GM21526 (cell line): ENCODE data around the gene GPR89B.
A peak's percentile ranks its signal among the peaks of the same experiment; 100 is the strongest.
"Not testable (repeated sequence)": the region's sequence is repeated elsewhere in the genome, so short reads cannot be mapped to it uniquely, and the experiment has no call there.

Experiments used
- ATAC-seq: cut with Tn5 transposase; IDR thresholded peaks from one replicate; pipeline ENCODE4 v1.9.1; 2021; ENCODE audit warnings: moderate library complexity; ENCODE audit not compliant: unreplicated experiment, low FRiP score

The GPR89B gene

GRCh38 chr1:148014289-148015200 lies 86.3 kb downstream of the GPR89B start:
- not testable (repeated sequence) for ATAC-seq

GRCh38 chr1:148024918-148025317 lies 96.7 kb downstream of the GPR89B start:
- not testable (repeated sequence) for ATAC-seq

GRCh38 chr1:148027004-148027403 lies 98.8 kb downstream of the GPR89B start:
- not testable (repeated sequence) for ATAC-seq

GRCh38 chr1:148032247-148032646 lies 104.0 kb downstream of the GPR89B start:
- not testable (repeated sequence) for ATAC-seq

DNA sequence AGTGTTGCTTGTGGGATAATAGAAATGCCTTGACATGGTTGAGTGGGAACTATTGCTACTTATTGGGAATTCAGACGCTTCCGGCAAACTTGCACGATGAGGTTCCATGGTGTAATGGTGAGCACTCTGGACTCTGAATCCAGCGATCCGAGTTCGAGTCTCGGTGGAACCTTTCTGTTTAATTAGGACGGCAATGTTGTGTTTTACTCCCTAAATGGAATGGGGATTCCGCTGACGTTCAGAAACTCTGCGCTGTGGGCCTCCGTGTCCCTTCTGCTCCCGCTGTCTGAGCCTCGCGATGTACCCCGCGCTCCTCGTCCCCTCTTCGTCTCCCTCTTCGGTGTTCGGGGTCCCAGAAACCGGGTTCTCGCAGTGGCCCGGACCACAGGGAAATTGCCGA lies 104.5 kb downstream of the GPR89B start:
- ATAC-seq = not testable (repeated sequence)

GRCh38 chr1:148033147-148033546 lies 104.9 kb downstream of the GPR89B start:
- ATAC-seq = not testable (repeated sequence)

GRCh38 chr1:148037850-148038461 lies 109.7 kb downstream of the GPR89B start:
- peak; percentile 18 for ATAC-seq

GRCh38 chr1:148038462-148039333 lies 110.5 kb downstream of the GPR89B start:
- peak; percentile 76 for ATAC-seq
